Inferior parietal cortex (tissue), 1 donor: ENCODE measurements around the gene CCDC102A.

Experiments
- DNase-seq: peaks from one replicate; pipeline ENCODE4 v3.0.0-alpha.2; 2016; ENCODE audit errors: extremely low spot score

The CCDC102A gene

GRCh38 chr16:57519796-57520360 lies 16.5 kb downstream of the CCDC102A start:
- DNase-seq: peak; percentile 85

DNA sequence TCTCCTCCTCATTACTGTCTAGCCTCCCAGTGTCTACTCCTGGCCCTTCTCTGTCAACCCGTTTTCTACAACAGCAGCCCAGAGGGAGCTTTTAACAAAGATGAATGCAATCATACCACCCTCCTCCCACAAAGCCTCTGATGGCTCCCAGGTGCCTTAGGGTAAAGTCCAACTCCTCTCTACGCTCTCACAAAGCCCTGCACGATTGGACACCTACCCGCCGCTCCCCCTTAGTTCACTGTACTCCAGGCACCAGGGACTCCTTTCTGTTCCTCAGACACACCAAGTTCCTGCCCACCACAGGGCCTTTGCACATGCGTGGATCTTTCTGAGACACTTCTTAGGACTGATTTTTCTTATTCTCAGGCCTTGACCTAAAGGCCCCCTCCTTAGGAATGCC lies 17.4 kb downstream of the CCDC102A start:
- DNase-seq: no peak

GRCh38 chr16:57518520-57518919 lies 17.9 kb downstream of the CCDC102A start:
- no peak for DNase-seq

DNA sequence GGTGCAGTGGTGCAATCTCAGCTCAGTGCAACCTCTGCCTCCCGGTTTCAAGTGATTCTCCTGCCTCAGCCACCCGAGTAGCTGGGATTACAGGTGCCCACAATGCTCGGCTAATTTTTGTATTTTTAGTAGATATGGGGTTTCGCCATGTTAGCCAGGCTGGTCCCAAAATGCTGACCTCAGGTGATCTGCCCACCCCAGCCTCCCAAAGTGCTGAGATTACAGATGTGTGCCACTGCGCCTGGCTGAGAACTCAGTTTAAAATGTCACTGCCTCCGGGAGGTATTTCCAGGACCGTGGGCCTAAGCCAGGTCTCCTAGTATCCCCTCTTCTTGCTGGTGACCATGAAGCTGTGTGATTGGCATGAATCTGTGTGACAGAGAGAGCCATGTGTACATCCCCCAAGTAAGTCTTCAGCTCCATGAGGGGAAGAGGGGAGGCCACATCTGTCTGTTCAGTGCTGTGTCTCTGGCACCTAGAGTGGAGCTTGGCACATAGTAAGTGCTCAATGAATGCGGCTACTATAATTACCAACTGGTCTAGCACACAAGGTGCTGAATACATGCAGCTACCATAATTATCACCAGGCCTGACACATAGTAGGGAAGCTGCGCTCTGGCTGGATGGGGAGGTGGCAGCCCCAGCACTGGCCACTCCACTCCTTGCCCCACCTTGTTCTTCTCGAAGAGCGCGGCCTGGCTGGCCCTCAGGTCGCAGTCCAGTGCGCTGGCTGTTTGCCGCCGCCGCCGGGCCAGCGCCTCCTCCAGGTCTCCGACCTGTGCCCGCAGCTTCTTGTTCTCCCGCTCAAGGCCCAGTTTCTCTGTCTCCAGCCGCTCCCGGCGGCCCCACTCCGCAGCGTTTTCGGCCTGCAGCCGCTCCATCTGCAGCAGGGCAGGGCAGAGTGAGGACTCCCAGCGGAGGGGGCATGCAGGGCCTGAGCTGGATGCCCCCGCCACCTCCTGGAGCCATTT lies 18.7 kb downstream of the CCDC102A start:
- no peak for DNase-seq

DNA sequence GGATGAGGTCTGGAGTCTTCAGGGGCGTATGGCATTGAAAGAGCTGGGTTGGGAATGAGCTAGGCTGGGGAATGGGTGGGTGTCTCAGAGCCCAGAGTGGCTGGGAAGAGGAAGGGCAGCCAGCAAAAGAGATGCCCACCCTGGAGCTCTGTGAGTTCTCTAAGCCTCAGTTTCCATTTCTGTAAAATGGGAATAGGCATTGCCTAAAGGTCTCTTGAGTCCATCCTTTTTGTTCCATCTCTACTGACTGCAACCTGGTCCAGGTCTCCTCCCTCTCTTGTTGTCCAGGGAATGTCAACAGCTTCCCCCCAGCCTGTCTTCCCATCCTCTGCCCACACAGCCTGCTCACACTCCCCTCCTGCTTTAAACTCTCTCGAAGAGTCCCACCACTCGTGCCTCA lies 19.6 kb downstream of the CCDC102A start:
- no peak for DNase-seq

- DNase-seq: no peak
These were observed 20.1 kb downstream of the CCDC102A start for GRCh38 chr16:57516176-57516725.

DNA sequence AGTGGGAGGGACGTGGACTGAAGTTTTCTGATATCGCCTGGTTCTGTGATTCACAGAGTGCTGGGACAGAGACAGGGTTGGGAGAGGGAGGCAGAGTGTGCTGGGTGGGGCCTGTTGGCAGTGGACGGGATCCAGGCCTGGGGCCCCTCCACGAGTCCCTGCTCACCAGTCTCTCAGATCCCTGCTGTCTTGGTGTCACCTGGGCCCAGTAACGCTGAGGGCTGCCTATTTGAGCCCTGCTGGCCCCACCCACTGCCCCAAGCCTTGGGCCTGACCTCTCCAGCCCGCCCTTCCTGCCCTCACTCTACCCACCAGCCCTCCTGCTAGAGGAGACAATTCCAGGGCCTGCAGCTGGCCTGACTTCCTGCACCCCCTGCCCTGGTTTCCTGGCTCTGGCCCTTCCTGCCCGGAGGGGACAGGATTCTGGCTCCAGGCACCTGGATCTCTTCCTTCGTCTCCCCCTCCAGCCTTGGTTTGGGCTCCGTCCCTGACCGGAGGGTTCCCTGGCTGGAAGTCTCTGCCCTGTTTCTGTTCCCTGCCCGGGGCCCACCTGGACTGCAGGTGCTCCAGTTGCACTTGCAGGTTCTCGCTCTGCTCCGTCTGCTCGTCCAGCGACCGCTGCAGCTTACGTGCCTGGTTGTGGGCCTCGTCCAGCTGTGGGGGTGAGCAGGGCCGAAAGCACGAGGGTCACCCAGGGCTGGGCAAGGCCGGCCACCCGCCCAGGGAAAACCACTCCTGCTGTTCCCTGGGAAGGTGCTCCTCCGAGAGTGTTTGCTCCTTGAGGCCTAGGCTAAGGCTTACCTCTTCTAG lies 21.4 kb downstream of the CCDC102A start:
- no peak for DNase-seq

DNA sequence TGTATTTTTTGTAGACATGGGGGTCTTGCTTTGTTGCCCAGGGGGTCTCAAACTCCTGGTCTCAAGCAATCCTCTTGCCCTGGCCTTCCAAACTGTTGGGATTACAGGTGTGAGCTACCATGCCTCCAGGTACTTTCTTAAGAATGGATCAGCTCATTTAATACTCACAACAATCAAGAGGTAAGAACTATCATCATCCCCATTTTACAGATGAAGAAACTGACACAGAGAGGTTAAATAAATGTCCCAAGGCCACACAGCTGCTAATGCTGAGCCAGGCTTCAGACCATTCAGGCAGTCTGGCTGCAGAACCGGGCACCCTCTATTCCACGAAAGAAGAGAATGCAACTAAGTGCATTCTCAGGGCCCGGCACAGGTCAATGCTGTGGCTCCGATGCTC lies 22.0 kb downstream of the CCDC102A start:
- no peak for DNase-seq

DNA sequence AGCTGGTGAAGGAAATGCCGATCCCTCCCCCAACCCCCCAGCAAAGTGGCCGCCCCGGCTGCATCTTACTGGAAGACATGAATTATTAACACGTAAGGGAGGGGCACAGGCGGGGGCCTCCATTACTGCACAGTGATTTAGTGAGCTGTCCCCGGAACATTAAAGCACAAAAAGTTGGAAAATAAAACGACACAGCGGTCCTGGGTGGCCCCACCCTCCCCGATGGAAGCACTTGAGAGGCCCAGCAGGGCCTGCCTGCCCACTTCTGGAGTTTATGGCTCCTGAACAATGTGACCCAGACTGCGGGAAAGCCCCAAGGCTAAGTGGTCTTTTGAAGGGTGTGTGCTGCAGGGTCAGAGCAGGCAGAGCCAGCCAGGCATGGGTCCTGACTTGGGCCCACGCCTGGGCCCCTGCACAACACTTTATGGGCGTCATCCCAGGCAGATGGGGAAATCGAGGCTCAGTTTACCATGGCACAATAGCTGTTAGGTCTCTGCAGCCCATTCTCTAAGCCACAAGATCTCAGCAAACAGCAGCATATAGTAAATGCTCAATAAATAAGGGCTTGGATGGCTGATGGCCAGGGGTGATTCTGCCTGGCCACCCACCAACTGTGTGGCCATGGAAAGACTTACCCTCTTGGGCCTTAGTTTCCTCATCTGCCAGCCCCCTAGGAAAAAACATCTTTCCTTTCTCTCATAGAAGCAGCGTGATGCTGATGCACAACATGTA lies 22.8 kb downstream of the CCDC102A start:
- DNase-seq: no peak

GRCh38 chr16:57512296-57513001 lies 23.9 kb downstream of the CCDC102A start:
- DNase-seq: no peak

- DNase-seq: no peak
These were observed 26.1 kb downstream of the CCDC102A start for GRCh38 chr16:57510016-57510871.

- no peak for DNase-seq
These were observed 27.0 kb downstream of the CCDC102A start for GRCh38 chr16:57509231-57509923.

DNA sequence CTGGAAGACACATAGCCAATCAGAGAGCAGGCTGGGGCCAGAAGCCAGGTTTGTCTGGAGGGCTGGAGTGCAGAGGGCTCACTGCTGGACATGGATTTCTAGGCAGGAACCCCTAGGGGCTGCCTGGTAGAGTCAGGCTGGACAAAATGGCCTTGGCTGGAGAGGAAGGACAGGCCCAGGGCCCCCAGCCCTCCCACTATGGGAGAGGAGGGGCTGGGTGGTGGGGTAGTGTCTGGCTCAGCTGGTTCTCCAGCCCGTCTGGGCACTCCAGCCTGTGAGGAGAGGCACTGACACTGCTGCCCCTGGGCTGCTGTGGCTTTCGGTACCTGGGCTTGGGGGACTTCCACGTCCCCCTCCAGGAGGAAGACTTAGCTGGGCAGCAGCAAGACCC lies 28.3 kb downstream of the CCDC102A start:
- no peak for DNase-seq

DNA sequence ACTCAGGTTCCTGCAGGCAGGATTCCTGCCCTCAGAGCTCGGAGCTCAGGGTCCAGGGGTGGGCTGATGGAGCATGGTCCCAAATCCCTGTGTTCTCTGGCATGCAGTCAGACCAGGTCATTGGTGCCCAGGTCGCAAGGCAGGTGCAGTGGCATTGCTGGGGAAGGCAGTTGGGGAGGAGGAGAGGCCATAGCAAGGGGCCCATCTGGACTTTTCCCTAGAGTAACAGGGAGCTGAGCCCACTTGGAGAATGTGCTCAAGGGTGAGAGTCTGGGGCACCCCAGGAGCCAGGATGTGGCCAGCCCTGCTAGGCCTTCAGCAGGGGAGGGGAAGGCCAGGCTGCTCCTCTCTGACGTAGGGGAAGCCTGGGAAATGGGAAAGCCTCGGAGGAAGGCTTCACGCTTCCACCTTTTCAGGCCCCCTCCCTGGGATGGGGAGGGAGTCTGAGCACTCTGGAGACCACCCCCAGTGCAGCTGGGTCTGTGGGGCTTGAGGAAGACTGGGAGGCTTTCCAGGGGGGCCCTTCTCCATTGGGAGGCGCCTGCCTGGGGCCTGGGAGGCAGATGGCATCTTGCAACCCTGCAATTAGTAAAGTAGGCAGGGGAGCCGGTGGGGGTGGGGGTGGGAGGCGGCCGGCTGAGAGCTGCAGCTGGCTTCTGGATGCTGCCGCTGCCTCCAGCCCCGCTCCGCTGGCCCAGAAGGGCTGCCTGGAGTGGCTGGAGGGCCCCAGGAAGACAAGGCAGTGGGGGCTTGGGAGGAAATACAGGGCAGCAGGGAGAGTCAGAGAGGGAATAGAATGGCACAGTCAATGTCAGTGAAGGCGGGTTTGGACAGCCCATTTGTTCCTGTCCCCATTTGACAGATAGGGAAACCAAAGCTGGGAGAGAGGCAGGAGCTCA lies 29.0 kb downstream of the CCDC102A start:
- no peak for DNase-seq

- no peak for DNase-seq
These were observed 31.2 kb downstream of the CCDC102A start for GRCh38 chr16:57505169-57505568.

GRCh38 chr16:57504491-57504890 lies 31.9 kb downstream of the CCDC102A start:
- DNase-seq: no peak

GRCh38 chr16:57504001-57504400 lies 32.4 kb downstream of the CCDC102A start:
- no peak for DNase-seq

DNA sequence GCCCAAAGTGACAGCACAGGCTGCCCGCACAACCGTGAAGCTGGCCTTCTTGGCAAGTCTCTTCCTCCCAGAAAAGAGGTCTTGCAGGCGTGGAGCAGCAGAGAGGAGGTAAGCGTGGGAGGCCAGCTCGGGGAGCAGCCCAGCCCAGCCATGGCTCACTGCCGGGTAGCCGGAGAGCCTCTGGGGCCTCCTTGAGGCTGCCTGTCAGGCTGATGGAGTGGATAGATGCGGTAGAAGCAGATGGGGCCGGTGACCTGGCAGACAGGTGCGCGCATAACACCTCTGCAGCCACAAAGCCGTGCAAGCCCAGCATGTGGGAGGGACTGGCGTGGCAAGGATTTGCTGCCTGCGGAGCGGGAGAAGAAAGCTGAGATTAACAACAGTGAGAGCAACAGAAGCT lies 33.0 kb downstream of the CCDC102A start:
- DNase-seq: no peak
